Measurements from ENCODE around the gene HSD17B2. TPM values are rescaled to one million over a fixed set of nuclear protein-coding genes. Genes with fewer than 3 reads are reported as not detected.

HSD17B2 gene
- total and polyA plus RNA-seq, 2 of the 4 experiments (the other 2 are of a cell fraction): 0.12 to 0.18 TPM

- in situ Hi-C loops (cut with MboI; ENCODE audit: low sequenced_read_pairs): no loop called here
- no peak overlapping the region for H3K56ac ChIP-seq (ENCODE audit: extremely low read depth, insufficient read depth, low read length)
- no peak overlapping the region for H3K23ac ChIP-seq (ENCODE audit: low read depth, low read length)
- H3K4me2 ChIP-seq (ENCODE audit: low read depth, low read length): no peak overlapping the region
- no peak overlapping the region for H3K9ac ChIP-seq (ENCODE audit: low read depth, low read length)
- H3K36me3 ChIP-seq (ENCODE audit: control insufficient read depth, insufficient read depth, low read length): no peaks in the 10 kb centered on the region
- H4K5ac ChIP-seq (ENCODE audit: low read depth, low read length): no peak overlapping the region
- no peak overlapping the region for H2AK9ac ChIP-seq (replicated peaks; ENCODE audit: low read depth, low read length, poor library complexity)
- H3K27me3 ChIP-seq (ENCODE audit: control insufficient read depth, insufficient read depth, low read length): peaks cover 11% of the 10 kb centered on the region
- H4K91ac ChIP-seq (ENCODE audit: insufficient read depth, low read depth, low read length): no peak overlapping the region
- no peaks in the 10 kb centered on the region for H3K4me1 ChIP-seq (ENCODE audit: control insufficient read depth, insufficient read depth, low read length)
- dilution Hi-C loops (cut with HindIII; ENCODE audit: low sequenced_read_pairs, unreplicated experiment): no loop called here
- H3K14ac ChIP-seq (replicated peaks; ENCODE audit: low read depth, low read length): no peak overlapping the region
- H2BK20ac ChIP-seq (ENCODE audit: low read depth, low read length): no peak overlapping the region
- H4K20me1 ChIP-seq (ENCODE audit: insufficient read depth, low read length): no peaks in the 10 kb centered on the region
- H2BK5ac ChIP-seq (ENCODE audit: low read depth, low read length, poor library complexity, severe bottlenecking): no peak overlapping the region
- DNase-seq (no peak), ATAC-seq (ENCODE audit: low read depth) (no peak)
- no peak for TF ChIP-seq FOS (IDR thresholded peaks at IDR 0.05; ENCODE audit: low read depth, low read length)
- no peak for TF ChIP-seq MXI1 (IDR thresholded peaks at IDR 0.05; ENCODE audit: borderline replicate concordance, low read depth, low read length)
- no peak for TF ChIP-seq RFX5 (IDR thresholded peaks at IDR 0.05; ENCODE audit: low read depth, low read length)
- TF ChIP-seq MAZ (IDR thresholded peaks at IDR 0.05; ENCODE audit: borderline replicate concordance, low read depth, low read length): no peak
- no peak for TF ChIP-seq CTCF (conservative IDR thresholded peaks at IDR 0.05; ENCODE audit: low read depth, low read length)
- no peak for TF ChIP-seq MAFK (IDR thresholded peaks at IDR 0.05; ENCODE audit: low read depth, low read length)
- TF ChIP-seq NFE2L2 (IDR thresholded peaks at IDR 0.05; ENCODE audit: low read depth, low read length): no peak
- no peak for TF ChIP-seq SMC3 (IDR thresholded peaks at IDR 0.05; ENCODE audit: low read depth, low read length)
- TF ChIP-seq USF2 (IDR thresholded peaks at IDR 0.05; ENCODE audit: low read depth, low read length): no peak
- no peak for TF ChIP-seq RAD21 (IDR thresholded peaks at IDR 0.05; ENCODE audit: low read length)
- no peak for TF ChIP-seq ELK1 (IDR thresholded peaks at IDR 0.05; ENCODE audit: borderline replicate concordance, low read depth, low read length)
- TF ChIP-seq CHD1 (IDR thresholded peaks at IDR 0.05; ENCODE audit: low read depth, low read length): no peak
- no peak overlapping the region for H4K8ac ChIP-seq (ENCODE audit: low read depth in 2 of 2, low read length in 2 of 2)
- ChIA-PET POLR2A (ENCODE audit: unreplicated experiment) (no interaction called here), CTCF (interaction anchor here (1.0 kb wide), 1 partner anchor 205 kb away, joined by 3 read pairs; no protein-coding TSS in a partner anchor)
- intact Hi-C loops (cut with micrococcal nuclease): no loop called here
- no peak overlapping the region for H2AFZ ChIP-seq (replicated peaks; ENCODE audit: low read length, poor library complexity)
- H3K4ac ChIP-seq (ENCODE audit: low read depth, low read length): no peak overlapping the region
- H2AK5ac ChIP-seq (ENCODE audit: low read depth, low read length): no peak overlapping the region
- H3K9me1 ChIP-seq (ENCODE audit: insufficient read depth, low read length): no peaks in the 10 kb centered on the region
- H3K9me3 ChIP-seq (ENCODE audit: control insufficient read depth, insufficient read depth, low read length): no peaks in the 10 kb centered on the region
- no CpG with 5 or more reads among the region's 4 CpGs for WGBS, 2 experiments (ENCODE audit: extremely low coverage in 2 of 2, insufficient read length in 1 of 2)
- no peak overlapping the region for H3K27ac ChIP-seq (ENCODE audit: insufficient read depth, low read length)
- BruUV-seq (replicated peaks): no TSS peak
- H3K79me1 ChIP-seq (ENCODE audit: low read depth in 1 of 2, low read length in 2 of 2): no peaks in the 10 kb centered on the region
- no peak overlapping the region for H3K18ac ChIP-seq (ENCODE audit: low read depth, low read length)
- H3K4me3 ChIP-seq (ENCODE audit: insufficient read depth, low read depth, low read length): no peak overlapping the region
- H2BK15ac ChIP-seq (ENCODE audit: low read depth, low read length): no peak overlapping the region
- no peak overlapping the region for H2BK120ac ChIP-seq (ENCODE audit: low read depth, low read length)
Measured at GRCh38 chr16:82024883-82025282, 10.2 kb upstream of the HSD17B2 start.

Measured in IMR-90 (cell line).